ENCODE results near the gene DMAP1. TPM values are rescaled to one million over a fixed set of nuclear protein-coding genes. Genes with fewer than 3 reads are reported as not detected.

Gene DMAP1
- total RNA-seq, 2 donors from 2014 or later = 49.1 to 53.8 TPM

- Histone ChIP-seq H3K36me3 (ENCODE audit: control insufficient read depth, insufficient read depth, low read length) (peaks cover 21% of the 10 kb centered on the region), H3K27ac (ENCODE audit: low read depth, low read length) (no peak overlapping the region), H3K4me1 (ENCODE audit: control insufficient read depth, insufficient read depth, low read length) (peaks cover 20% of the 10 kb centered on the region), H3K4me3 (ENCODE audit: low read length) (no peak overlapping the region), H3K9ac (ENCODE audit: extremely low read depth, low read length, poor library complexity, severe bottlenecking) (no peak overlapping the region), H3K9me3 (ENCODE audit: control insufficient read depth, low read length) (no peaks in the 10 kb centered on the region), H3K27me3 (ENCODE audit: control insufficient read depth, insufficient read depth, low read length, poor library complexity, severe bottlenecking) (no peaks in the 10 kb centered on the region)
- TF ChIP-seq CTCF (conservative IDR thresholded peaks at IDR 0.05) = no peak
- H3K36me3 Mint-ChIP-seq (ENCODE audit: low read depth) = peaks cover 28% of the 10 kb centered on the region
- WGBS, 2 experiments (ENCODE audit: insufficient coverage in 1 of 2, insufficient read length in 1 of 2) = 90 to 100% methylated on average over 2 of the region's 2 CpGs
- no peak for DNase-seq
- no peaks in the 10 kb centered on the region for H3K27me3 Mint-ChIP-seq (ENCODE audit: insufficient read depth)
- H3K9me3 Mint-ChIP-seq = no peaks in the 10 kb centered on the region
- no peak overlapping the region for H3K4me3 Mint-ChIP-seq
- peaks cover 47% of the 10 kb centered on the region for H3K4me1 Mint-ChIP-seq
- H3K27ac Mint-ChIP-seq = no peak overlapping the region
Measured at GRCh38 chr1:44246806-44247205, 33.5 kb downstream of the DMAP1 start.

GRCh38 chr1:44249543-44249942 lies 36.3 kb downstream of the DMAP1 start:
- Mint-ChIP-seq H3K27me3 (ENCODE audit: insufficient read depth) (no peaks in the 10 kb centered on the region), H3K27ac (no peak overlapping the region), H3K9me3 (no peaks in the 10 kb centered on the region), H3K36me3 (ENCODE audit: low read depth) (peaks cover 21% of the 10 kb centered on the region), H3K4me3 (no peak overlapping the region), H3K4me1 (peaks cover 29% of the 10 kb centered on the region)
- no peak overlapping the region for H3K4me3 ChIP-seq (ENCODE audit: low read length)
- peaks cover 6% of the 10 kb centered on the region for H3K36me3 ChIP-seq (ENCODE audit: control insufficient read depth, insufficient read depth, low read length)
- no peak overlapping the region for H3K27ac ChIP-seq (ENCODE audit: low read depth, low read length)
- no peaks in the 10 kb centered on the region for H3K9me3 ChIP-seq (ENCODE audit: control insufficient read depth, low read length)
- H3K27me3 ChIP-seq (ENCODE audit: control insufficient read depth, insufficient read depth, low read length, poor library complexity, severe bottlenecking) = no peaks in the 10 kb centered on the region
- peak; percentile 62 for DNase-seq
- peak; percentile 47 for TF ChIP-seq CTCF (conservative IDR thresholded peaks at IDR 0.05)
- no peak overlapping the region for H3K9ac ChIP-seq (ENCODE audit: extremely low read depth, low read length, poor library complexity, severe bottlenecking)
- H3K4me1 ChIP-seq (ENCODE audit: control insufficient read depth, insufficient read depth, low read length) = peaks cover 14% of the 10 kb centered on the region
- 87% methylated on average over 7 of the region's 7 CpGs; no CpG with 5 or more reads in 1 of the 2 experiments for WGBS, 2 experiments (ENCODE audit: insufficient coverage in 1 of 2, insufficient read length in 1 of 2)

DNA sequence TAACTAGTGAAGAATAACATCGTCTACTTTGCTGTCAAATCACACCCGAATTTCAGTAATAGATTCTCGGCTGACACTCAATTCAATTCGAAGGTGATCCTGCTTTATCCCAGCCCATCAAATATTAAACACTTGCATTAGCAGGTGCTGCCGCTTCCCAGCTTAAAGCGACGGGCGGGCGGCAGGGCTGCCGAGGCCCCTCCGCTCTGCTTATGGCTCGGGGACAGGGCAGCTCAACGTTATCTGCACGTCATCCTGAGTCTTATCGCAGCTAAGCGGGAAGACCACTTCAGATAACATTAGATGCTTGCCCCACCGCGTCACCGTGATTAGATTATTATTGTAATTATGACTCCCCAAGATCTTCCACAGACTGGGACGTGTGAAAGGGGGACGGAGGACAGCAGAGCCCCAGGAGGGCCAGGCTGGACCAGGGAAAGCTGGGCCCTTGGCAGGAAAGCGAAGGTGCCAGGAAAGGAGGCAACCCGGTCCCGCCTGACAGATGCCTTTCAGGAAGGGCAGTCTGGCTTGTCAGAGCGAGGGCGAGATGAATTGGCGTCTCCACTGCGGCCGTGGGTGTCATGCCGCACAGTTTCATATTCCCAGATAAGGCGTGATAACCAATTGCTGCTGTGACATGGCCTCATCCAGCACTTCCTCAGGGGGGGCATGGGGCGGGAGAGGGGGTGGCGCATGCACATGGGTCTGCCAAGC lies 37.0 kb downstream of the DMAP1 start:
- Mint-ChIP-seq H3K4me3 (no peak overlapping the region), H3K27ac (peak overlapping the region; percentile 48), H3K36me3 (ENCODE audit: low read depth) (peaks cover 20% of the 10 kb centered on the region), H3K9me3 (no peaks in the 10 kb centered on the region), H3K27me3 (ENCODE audit: insufficient read depth) (no peaks in the 10 kb centered on the region), H3K4me1 (peaks cover 24% of the 10 kb centered on the region)
- Histone ChIP-seq H3K36me3 (ENCODE audit: control insufficient read depth, insufficient read depth, low read length) (peaks cover 4% of the 10 kb centered on the region), H3K27me3 (ENCODE audit: control insufficient read depth, insufficient read depth, low read length, poor library complexity, severe bottlenecking) (no peaks in the 10 kb centered on the region), H3K9ac (ENCODE audit: extremely low read depth, low read length, poor library complexity, severe bottlenecking) (no peak overlapping the region), H3K9me3 (ENCODE audit: control insufficient read depth, low read length) (no peaks in the 10 kb centered on the region), H3K4me3 (ENCODE audit: low read length) (no peak overlapping the region), H3K4me1 (ENCODE audit: control insufficient read depth, insufficient read depth, low read length) (peaks cover 14% of the 10 kb centered on the region), H3K27ac (ENCODE audit: low read depth, low read length) (no peak overlapping the region)
- TF ChIP-seq CTCF (conservative IDR thresholded peaks at IDR 0.05) = no peak
- 88 to 96% methylated on average over 33 of the region's 33 CpGs for whole genome bisulfite sequencing, 2 experiments (ENCODE audit: insufficient coverage in 1 of 2, insufficient read length in 1 of 2)
- no peak for DNase-seq

Measured in endodermal cell (in vitro differentiated cells).